WTC11 (cell line): ENCODE results near the gene GLT1D1. TPM values are rescaled to one million over a fixed set of nuclear protein-coding genes. Genes with fewer than 3 reads are reported as not detected.

Source experiments
- ATAC-seq: fragments of 200-7000 bp; cut with Tn5 transposase; 2 replicates; pipeline ENCODE4 v1.10.0; 2021; ENCODE audit warnings: mild to moderate bottlenecking, moderate library complexity
- CTCF ChIA-PET: fragments of 300-600 bp; sonication (Branson Sonifier 250); formaldehyde crosslinking; loops from one replicate; lab custom pipeline; 2021; ENCODE audit warnings: antibody characterized with exemption; lab: Charles Lee
- POLR2A ChIA-PET: fragments of 350-600 bp; sonication (Branson Sonifier 250); formaldehyde crosslinking; loops from one replicate; lab custom pipeline; 2021; ENCODE audit warnings: antibody characterized with exemption; lab: Charles Lee
- DNase-seq: peaks from one replicate; pipeline ENCODE4 v3.0.0; 2021; ENCODE audit warnings: low spot score
- H3K27ac Mint-ChIP-seq: 2 replicates; pipeline ENCODE4 v1.8.0; 2021; ENCODE audit warnings: mixed read lengths
- H3K27me3 Mint-ChIP-seq: 2 replicates; pipeline ENCODE4 v1.8.0; 2021; ENCODE audit warnings: low read depth, mild to moderate bottlenecking, moderate library complexity, mixed read lengths
- H3K36me3 Mint-ChIP-seq: 2 replicates; pipeline ENCODE4 v1.8.0; 2021; ENCODE audit warnings: mixed read lengths
- H3K4me1 Mint-ChIP-seq: 2 replicates; pipeline ENCODE4 v1.8.0; 2022; ENCODE audit warnings: mixed read lengths
- H3K4me3 Mint-ChIP-seq: 2 replicates; pipeline ENCODE4 v1.8.0; 2021; ENCODE audit warnings: mild to moderate bottlenecking, moderate library complexity, mixed read lengths
- H3K9me3 Mint-ChIP-seq: 2 replicates; pipeline ENCODE4 v1.8.0; 2021; ENCODE audit warnings: mixed read lengths
- ATF1 ChIP-seq: sonication (generic); formaldehyde crosslinking; IDR thresholded peaks from 2 replicates; pipeline ENCODE4 v1.8.1; 2023; ENCODE audit warnings: mild to moderate bottlenecking, moderate library complexity, missing genetic modification reagents
- CBFB ChIP-seq: sonication (generic); formaldehyde crosslinking; IDR thresholded peaks from 2 replicates; pipeline ENCODE4 v1.8.1; 2022; ENCODE audit warnings: mild to moderate bottlenecking, low read depth, missing genetic modification reagents
- CREB1 ChIP-seq: sonication (generic); formaldehyde crosslinking; IDR thresholded peaks from 2 replicates; pipeline ENCODE4 v1.8.0; 2023; ENCODE audit warnings: mild to moderate bottlenecking, missing genetic modification reagents
- FOXJ3 ChIP-seq: sonication (generic); formaldehyde crosslinking; IDR thresholded peaks from 2 replicates; pipeline ENCODE4 v1.9.0; 2021; ENCODE audit warnings: missing genetic modification reagents, mild to moderate bottlenecking, borderline replicate concordance
- GTF2I ChIP-seq: fragments of 250-450 bp; sonication (Bioruptor Pico); conservative IDR thresholded peaks from 2 replicates; pipeline ENCODE4 v1.4.0; 2021; ENCODE audit warnings: mild to moderate bottlenecking
- JAZF1 ChIP-seq: fragments of 250-450 bp; sonication (Bioruptor Pico); IDR thresholded peaks from 2 replicates; pipeline ENCODE4 v1.9.0; 2021; ENCODE audit warnings: moderate library complexity, mild to moderate bottlenecking, inconsistent platforms
- MXD4 ChIP-seq: fragments of 250-450 bp; sonication (Bioruptor Pico); IDR thresholded peaks from 2 replicates; pipeline ENCODE4 v1.8.0; 2021; ENCODE audit warnings: mild to moderate bottlenecking, moderate library complexity, borderline replicate concordance
- NFE2L1 ChIP-seq: sonication (generic); formaldehyde crosslinking; IDR thresholded peaks from 2 replicates; pipeline ENCODE4 v1.8.1; 2023; ENCODE audit warnings: missing genetic modification reagents
- NR1H2 ChIP-seq: sonication (generic); formaldehyde crosslinking; IDR thresholded peaks from 2 replicates; pipeline ENCODE4 v1.9.0; 2021; ENCODE audit warnings: mild to moderate bottlenecking, moderate library complexity, missing genetic modification reagents
- NR2C2 ChIP-seq: sonication (generic); formaldehyde crosslinking; IDR thresholded peaks from 2 replicates; pipeline ENCODE4 v1.8.0; 2022; ENCODE audit warnings: mild to moderate bottlenecking, missing genetic modification reagents
- RORB ChIP-seq: fragments of 250-450 bp; sonication (Bioruptor Pico); IDR thresholded peaks from 2 replicates; pipeline ENCODE4 v1.9.0; 2021; ENCODE audit warnings: mild to moderate bottlenecking
- SMAD3 ChIP-seq: sonication (generic); formaldehyde crosslinking; IDR thresholded peaks from 2 replicates; pipeline ENCODE4 v1.8.0; 2022; ENCODE audit warnings: missing genetic modification reagents, mild to moderate bottlenecking, borderline replicate concordance
- TCF7 ChIP-seq: sonication (generic); formaldehyde crosslinking; IDR thresholded peaks from 2 replicates; pipeline ENCODE4 v1.8.0; 2022; ENCODE audit warnings: mild to moderate bottlenecking, low read depth, missing genetic modification reagents, moderate library complexity
- TEAD4 ChIP-seq: sonication (generic); formaldehyde crosslinking; IDR thresholded peaks from 2 replicates; pipeline ENCODE4 v1.8.0; 2022; ENCODE audit warnings: mild to moderate bottlenecking, missing genetic modification reagents
- TP53 ChIP-seq: sonication (generic); formaldehyde crosslinking; IDR thresholded peaks from 2 replicates; pipeline ENCODE4 v1.8.1; 2023; ENCODE audit warnings: mild to moderate bottlenecking, missing genetic modification reagents
- ZBTB21 ChIP-seq: sonication (generic); formaldehyde crosslinking; IDR thresholded peaks from 2 replicates; pipeline ENCODE4 v1.8.1; 2023; ENCODE audit warnings: mild to moderate bottlenecking, missing genetic modification reagents, borderline replicate concordance
- ZMAT4 ChIP-seq: fragments of 250-450 bp; sonication (Bioruptor Pico); IDR thresholded peaks from 2 replicates; pipeline ENCODE4 v1.9.0; 2021; ENCODE audit warnings: mild to moderate bottlenecking
- ZNF138 ChIP-seq: sonication (generic); formaldehyde crosslinking; conservative IDR thresholded peaks from 2 replicates; pipeline ENCODE4 v1.8.1; 2022; ENCODE audit warnings: mild to moderate bottlenecking, moderate library complexity, missing genetic modification reagents
- ZNF232 ChIP-seq: sonication (generic); formaldehyde crosslinking; IDR thresholded peaks from 2 replicates; pipeline ENCODE4 v1.8.0; 2022; ENCODE audit warnings: mild to moderate bottlenecking, missing genetic modification reagents
- ZNF263 ChIP-seq: sonication (generic); formaldehyde crosslinking; IDR thresholded peaks from 2 replicates; pipeline ENCODE4 v1.8.1; 2022; ENCODE audit warnings: low read depth, mild to moderate bottlenecking, moderate library complexity, missing genetic modification reagents
- ZNF281 ChIP-seq: sonication (generic); formaldehyde crosslinking; IDR thresholded peaks from 2 replicates; pipeline ENCODE4 v1.8.0; 2023; ENCODE audit warnings: mild to moderate bottlenecking, missing genetic modification reagents
- ZNF396 ChIP-seq: fragments of 250-450 bp; sonication (Bioruptor Pico); IDR thresholded peaks from 2 replicates; pipeline ENCODE4 v1.8.0; 2021; ENCODE audit warnings: mild to moderate bottlenecking, moderate library complexity, borderline replicate concordance
- ZNF416 ChIP-seq: fragments of 250-450 bp; sonication (Bioruptor Pico); IDR thresholded peaks from 2 replicates; pipeline ENCODE4 v1.9.0; 2021; ENCODE audit warnings: mild to moderate bottlenecking, inconsistent platforms
- ZNF671 ChIP-seq: fragments of 250-450 bp; sonication (Bioruptor Pico); IDR thresholded peaks from 2 replicates; pipeline ENCODE4 v1.8.0; 2021; ENCODE audit warnings: mild to moderate bottlenecking
- total RNA-seq: library from RNA; stranded (reverse); gene quantifications from 3 replicates; pipeline ENCODE4 v1.2.3, GENCODE V29; 2021
- TF ChIP-seq, protein P1 (sequence below): sonication (generic); formaldehyde crosslinking; IDR thresholded peaks from 2 replicates; pipeline ENCODE4 v1.8.0; 2022; ENCODE audit warnings: mild to moderate bottlenecking, missing genetic modification reagents

The GLT1D1 gene
- total RNA-seq, 1 experiment from 2014 or later, result 1.5 TPM

GRCh38 chr12:128944956-128945355 is 91.7 kb downstream of the GLT1D1 start (continued):
- TF ChIP-seq ZNF263 (CRISPR knock-in tag) (no peak), CREB1 (CRISPR knock-in tag) (no peak), TP53 (CRISPR knock-in tag) (no peak), ZMAT4 (CRISPR knock-in tag) (no peak), JAZF1 (no peak), RORB (CRISPR knock-in tag) (no peak), SMAD3 (CRISPR knock-in tag) (no peak)
- TF ChIP-seq, protein P1, sequence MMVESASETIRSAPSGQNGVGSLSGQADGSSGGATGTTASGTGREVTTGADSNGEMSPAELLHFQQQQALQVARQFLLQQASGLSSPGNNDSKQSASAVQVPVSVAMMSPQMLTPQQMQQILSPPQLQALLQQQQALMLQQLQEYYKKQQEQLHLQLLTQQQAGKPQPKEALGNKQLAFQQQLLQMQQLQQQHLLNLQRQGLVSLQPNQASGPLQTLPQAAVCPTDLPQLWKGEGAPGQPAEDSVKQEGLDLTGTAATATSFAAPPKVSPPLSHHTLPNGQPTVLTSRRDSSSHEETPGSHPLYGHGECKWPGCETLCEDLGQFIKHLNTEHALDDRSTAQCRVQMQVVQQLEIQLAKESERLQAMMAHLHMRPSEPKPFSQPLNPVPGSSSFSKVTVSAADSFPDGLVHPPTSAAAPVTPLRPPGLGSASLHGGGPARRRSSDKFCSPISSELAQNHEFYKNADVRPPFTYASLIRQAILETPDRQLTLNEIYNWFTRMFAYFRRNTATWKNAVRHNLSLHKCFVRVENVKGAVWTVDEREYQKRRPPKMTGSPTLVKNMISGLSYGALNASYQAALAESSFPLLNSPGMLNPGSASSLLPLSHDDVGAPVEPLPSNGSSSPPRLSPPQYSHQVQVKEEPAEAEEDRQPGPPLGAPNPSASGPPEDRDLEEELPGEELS, result no peak
- TF ChIP-seq, all 79 proteins: peak for 0

- no peak overlapping the region for H3K4me3 Mint-ChIP-seq
- TF ChIP-seq ZNF281 (CRISPR knock-in tag) (no peak), TCF7 (CRISPR knock-in tag) (no peak), ZNF416 (no peak), ATF1 (no peak), NR2C2 (CRISPR knock-in tag) (no peak), CBFB (no peak), ZBTB21 (no peak), MXD4 (CRISPR knock-in tag) (no peak), ZNF671 (CRISPR knock-in tag) (no peak), GTF2I (no peak), NFE2L1 (no peak), FOXJ3 (CRISPR knock-in tag) (no peak), ZNF232 (CRISPR knock-in tag) (no peak), TEAD4 (CRISPR knock-in tag) (no peak), NR1H2 (CRISPR knock-in tag) (no peak), ZNF396 (CRISPR knock-in tag) (no peak), RORB (CRISPR knock-in tag) (no peak), ZNF138 (CRISPR knock-in tag) (no peak)
- DNase-seq (no peak), ATAC-seq (no peak)
- H3K27ac Mint-ChIP-seq, result no peak overlapping the region
- H3K27me3 Mint-ChIP-seq, result peaks cover 15% of the 10 kb centered on the region
- H3K4me1 Mint-ChIP-seq, result no peaks in the 10 kb centered on the region
- ChIA-PET CTCF (interaction anchor here (0.9 kb wide), 1 partner anchor 22 kb away, joined by 3 read pairs; no protein-coding TSS in a partner anchor), POLR2A (no interaction called here)
- H3K9me3 Mint-ChIP-seq, result peaks cover 67% of the 10 kb centered on the region
- H3K36me3 Mint-ChIP-seq, result peaks cover 66% of the 10 kb centered on the region
These were observed 93.9 kb downstream of the GLT1D1 start for GRCh38 chr12:128947209-128947608.
